ENCODE measurements around the gene PRKAG3. TPM values are rescaled to one million over a fixed set of nuclear protein-coding genes. Genes with fewer than 3 reads are reported as not detected.
"Not testable (repeated sequence)": the region's sequence is repeated elsewhere in the genome, so short reads cannot be mapped to it uniquely, and the experiment has no call there.

PRKAG3 gene
- total RNA-seq, 1 experiment from 2014 or later = not detected

DNA sequence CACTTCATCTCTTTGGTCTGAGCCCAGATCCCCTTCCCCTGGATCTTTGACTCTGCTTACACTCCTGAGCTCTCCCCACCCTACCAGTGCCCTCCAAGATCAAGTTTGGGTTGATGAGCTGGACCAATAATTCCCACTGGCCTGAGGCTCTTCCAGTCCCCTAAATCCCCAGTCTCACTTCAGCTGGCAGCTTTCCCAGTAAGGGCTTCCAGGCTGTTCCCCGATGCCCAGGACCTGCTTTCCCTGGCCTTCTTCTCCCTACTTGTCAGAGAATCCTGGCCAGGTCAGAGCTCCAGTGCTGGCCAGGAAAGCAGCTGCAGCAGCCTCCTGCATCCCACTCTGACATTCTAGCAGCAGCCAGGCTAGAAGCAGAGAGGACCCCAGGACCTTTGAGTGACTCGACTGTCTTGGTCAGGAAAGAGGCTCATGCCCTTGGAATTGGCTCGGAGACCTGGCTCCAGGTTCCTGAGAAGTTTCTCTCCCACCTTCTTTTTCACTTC is 31.5 kb upstream of the PRKAG3 start:
- DNase-seq (ENCODE audit: low read depth) = peak; percentile 31

DNA sequence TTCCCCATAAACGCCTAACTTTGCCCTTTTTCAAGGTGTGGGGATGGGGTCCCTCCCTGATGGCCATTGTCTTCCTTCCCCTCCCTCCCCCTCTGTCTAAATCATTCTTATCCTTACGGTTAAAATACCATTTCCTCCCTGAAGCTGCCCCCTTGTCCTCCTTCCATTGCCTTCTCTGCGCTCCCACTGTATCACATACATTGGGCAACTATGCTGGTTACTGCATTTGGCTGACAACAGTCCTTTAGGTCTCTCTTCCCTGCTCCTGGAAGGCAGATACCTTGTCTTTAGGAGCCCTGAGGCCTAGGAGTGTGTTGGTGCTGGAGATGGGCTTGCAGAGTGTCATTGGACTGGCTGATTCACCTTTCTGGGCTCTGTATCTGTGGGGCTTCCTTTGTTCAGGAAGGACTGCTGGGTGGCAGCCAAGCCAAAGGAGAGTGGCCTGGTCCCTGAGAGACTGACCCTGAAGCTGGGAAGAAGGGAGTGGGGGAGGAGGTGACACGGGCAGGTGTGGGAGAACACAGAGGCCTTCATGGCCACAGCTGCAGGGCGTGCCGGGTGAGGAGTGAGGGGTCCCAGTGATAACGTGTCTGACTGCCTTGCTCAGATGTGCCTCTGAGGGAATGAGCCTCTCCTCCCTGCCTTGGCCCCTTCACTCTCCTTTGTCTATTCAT is 30.2 kb upstream of the PRKAG3 start:
- DNase-seq (ENCODE audit: low read depth) = peak; percentile 17

DNA sequence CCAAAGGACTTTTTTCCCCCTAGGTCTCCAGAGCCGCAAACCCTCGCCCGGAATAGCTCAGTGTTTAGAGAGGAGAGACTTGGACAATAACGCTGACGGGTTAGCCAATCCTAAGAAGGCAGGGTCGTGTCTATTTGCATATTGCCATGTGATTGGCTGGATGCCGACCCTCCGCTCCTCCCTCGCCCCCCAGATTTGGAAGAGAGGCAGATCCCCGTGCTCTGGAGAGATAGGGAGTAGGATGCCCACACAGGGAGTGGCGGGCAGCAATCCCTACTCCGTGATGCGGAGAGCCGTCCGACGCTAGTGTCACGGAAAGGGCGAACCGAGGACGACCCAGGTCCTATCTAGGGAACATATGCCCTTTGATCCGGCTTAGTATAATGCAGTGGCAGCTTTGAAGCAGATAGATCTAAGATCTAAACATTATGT is 29.4 kb upstream of the PRKAG3 start:
- DNase-seq (ENCODE audit: low read depth) = no peak

DNA sequence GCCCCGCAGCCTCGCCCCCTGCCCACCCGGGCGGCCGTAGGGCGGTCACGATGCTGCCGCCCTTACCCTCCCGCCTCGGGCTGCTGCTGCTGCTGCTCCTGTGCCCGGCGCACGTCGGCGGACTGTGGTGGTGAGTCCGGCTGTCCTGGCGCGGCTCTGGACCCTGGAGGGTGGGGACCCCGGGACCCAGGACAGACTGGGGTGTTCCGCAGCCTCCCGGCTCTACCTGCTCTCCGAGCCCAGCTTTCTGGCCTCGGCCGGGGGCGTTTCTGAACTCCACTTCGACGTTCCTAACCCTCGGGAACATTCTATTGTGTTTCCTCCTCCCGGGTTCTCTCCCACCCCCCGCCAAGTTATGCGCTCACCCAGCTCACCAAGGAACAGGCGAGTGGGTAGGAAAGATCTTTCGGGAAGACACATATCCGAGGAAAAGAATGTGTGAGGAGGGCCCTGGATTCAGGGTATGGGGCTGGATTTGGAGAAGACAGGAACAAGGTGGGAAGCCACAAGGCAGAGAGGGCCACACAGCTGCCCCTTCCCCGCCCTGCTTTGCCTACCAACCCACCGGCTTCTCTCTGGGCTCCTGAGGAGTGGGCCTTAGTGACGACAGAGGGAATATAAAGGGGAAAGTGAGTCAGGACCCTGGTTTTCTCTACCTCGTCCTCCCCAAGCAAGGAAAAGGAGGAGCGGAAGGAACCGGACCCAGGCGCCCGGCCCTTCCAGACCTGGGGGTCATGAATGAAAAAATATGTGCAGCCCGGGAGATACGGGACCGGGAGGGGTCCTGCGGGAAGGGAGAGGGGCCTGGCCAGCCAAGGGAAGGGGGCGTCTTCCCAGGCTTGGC is 28.6 kb upstream of the PRKAG3 start:
- no peak for DNase-seq (ENCODE audit: low read depth)

DNA sequence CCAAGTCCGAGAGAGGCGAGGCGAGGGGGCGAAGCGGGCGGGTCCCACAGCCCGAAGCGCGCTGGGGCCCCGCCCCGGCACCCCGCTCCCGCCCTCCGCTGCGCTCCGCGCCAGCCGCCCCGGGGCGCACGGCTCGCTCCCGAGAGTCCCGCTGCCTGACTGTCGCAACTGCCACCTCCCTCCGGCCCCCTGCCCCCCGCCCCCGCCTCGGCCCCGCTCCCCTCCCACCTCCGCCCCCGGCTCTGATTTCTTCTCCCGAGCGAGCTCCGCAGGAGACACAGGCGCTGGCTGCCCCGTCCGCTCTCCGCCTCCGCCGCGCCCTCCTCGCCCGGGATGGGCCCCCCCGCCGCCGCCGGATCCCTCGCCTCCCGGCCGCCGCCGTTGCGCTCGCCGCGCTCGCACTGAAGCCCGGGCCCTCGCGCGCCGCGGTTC is 28.0 kb upstream of the PRKAG3 start, which contains the start of gene WNT6:
TSS of gene WNT6 (plus strand) at position 250 of the 432 bp plus-strand sequence. CDS start 233 bp downstream, outside the sequence.
- DNase-seq (ENCODE audit: low read depth) = no peak

DNA sequence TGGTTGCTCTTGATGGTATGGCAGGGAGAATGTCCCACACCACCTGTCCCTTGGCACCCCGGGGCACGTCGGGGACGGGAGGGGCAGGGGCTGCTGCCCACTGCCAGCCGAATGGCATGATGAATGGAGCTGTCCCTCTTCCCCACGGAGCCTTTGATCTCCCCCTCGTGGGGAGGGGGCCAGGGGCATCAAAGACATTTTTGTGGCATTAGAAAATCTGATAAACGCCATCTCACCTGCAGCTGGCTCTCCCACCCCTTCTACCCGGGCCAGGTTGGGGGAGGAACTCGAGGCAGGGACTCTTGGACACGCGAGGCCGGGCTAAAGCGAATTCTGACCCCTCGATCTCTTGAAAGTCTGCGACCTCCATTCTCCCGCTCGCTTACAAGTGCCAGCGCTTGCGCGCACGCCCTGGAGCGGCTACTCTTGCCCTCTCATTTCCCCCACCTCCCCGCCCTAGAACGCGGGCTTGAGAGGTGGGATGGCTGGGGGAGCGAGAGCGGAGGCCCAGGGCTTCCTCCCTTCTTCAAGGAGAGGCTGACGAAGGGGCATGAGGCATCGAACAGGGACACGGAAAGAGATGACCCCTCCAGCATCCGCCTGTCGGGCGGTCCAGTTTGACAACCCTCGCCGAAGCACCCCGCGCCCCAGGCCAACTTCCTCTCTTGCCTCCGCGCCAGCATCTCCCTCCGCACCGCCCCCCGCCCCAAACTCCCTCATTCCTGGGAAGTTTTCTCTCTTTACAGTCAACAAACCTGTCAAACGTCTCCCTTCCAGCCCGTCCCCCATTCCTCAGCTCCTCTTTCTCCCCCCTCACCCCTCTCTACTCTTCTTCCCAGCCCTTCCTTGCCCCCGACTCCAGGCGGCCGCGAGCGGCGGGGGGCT is 27.3 kb upstream of the PRKAG3 start:
- DNase-seq (ENCODE audit: low read depth) = no peak

DNA sequence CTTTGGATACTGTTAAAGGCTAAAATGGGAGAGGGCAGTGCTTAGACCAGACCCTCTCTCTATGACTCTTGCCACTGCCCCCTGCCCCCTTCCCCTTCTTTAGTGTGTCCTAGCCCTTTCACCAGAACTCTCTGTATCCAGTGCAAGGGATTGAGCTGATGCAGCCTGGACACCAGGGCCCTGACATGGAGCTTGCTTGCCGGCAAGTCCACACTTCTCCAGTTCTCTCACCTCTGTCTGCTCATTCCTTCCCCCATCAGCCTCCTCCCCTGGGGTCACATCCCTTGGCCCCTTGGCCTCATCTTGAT is 26.5 kb upstream of the PRKAG3 start:
- DNase-seq (ENCODE audit: low read depth) = no peak

DNA sequence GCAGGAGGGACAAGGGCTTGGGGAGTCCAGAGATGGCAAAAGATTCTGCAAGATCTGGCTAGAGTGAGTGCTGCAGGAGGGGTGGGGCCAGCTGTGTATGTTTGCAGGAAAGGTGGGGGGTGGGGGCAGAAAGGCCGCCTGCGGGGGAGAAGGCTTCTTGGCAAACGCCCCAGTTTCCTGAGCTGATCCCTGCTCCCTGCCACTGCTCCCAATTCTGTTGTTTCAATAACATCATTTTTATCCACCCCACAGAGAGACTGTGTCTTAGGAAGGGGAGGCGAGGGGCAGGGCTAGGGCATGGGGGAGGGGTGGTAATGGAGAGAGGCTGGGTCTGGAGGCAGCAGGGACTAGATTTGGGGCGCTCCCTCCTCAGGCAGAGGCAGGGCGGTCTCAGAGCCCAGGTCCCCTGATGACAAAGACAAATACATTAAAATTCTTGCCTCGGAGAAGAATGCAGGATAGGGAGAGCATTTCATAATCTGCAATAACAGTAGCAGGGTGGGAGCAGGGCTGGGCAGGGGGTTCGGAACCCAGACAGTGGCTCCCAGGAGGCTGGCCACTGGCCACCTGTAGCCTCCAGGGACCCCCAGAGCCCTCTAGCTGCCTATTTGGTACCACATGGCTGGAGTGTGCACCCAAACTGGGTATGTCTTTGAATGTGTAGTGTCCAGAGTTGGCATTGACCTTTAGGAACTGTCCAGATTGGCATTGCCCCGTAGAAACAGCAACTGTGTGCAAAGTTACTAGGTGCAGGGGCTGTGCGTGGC is 26.0 kb upstream of the PRKAG3 start:
- DNase-seq (ENCODE audit: low read depth) = peak; percentile 34

DNA sequence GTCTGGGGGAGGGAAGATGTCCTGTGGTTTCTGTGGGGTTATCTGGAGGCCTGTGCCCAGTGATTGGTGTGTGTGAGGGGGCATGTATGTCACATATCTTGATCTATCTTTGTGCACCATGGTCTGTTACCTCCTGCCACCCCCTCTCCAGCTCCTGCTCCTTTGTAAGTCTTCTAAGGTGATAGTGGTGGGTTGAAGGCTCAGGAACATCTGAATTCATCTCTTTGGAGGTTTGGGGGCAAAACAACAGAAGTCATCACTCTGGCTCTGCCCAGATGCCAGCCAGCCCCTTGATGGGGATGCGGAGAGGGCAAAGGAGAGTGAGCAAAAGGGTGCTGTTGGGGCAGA is 25.3 kb upstream of the PRKAG3 start:
- no peak for DNase-seq (ENCODE audit: low read depth)

DNA sequence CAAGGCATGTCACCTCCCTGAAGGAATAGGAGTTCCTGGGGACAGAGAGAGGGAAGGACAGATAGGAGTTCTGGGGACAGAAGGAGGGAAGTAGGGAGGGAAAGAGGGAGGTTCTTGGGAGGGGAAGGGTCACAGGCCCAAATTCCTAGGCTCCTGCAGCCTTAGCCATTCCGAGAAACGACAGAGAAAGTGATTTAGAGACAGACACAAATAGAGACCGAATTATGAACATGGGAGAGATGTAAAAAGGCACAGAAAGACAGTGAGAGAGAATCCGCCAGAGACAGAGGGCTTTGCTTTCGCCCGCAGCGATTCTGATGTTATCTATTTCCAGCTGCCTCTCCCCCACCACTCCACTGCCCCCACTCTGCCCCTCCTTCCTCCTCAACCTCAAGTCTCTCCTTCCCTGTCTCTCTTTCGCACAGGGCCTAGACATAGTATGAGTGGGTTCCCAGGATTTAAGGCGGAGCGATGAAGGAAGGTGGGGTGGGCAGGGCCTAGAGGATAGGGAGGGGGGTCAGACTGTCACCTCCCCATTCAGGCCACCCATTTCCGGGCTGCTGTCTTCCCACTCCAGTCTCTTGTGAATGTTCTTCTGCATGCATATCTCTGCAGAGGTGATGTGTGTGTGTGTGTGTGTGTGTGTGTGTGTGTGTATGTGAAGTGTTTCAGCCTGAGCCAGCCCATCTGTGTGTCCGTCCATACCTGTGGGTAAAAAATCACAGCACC is 24.7 kb upstream of the PRKAG3 start:
- DNase-seq (ENCODE audit: low read depth) = no peak

DNA sequence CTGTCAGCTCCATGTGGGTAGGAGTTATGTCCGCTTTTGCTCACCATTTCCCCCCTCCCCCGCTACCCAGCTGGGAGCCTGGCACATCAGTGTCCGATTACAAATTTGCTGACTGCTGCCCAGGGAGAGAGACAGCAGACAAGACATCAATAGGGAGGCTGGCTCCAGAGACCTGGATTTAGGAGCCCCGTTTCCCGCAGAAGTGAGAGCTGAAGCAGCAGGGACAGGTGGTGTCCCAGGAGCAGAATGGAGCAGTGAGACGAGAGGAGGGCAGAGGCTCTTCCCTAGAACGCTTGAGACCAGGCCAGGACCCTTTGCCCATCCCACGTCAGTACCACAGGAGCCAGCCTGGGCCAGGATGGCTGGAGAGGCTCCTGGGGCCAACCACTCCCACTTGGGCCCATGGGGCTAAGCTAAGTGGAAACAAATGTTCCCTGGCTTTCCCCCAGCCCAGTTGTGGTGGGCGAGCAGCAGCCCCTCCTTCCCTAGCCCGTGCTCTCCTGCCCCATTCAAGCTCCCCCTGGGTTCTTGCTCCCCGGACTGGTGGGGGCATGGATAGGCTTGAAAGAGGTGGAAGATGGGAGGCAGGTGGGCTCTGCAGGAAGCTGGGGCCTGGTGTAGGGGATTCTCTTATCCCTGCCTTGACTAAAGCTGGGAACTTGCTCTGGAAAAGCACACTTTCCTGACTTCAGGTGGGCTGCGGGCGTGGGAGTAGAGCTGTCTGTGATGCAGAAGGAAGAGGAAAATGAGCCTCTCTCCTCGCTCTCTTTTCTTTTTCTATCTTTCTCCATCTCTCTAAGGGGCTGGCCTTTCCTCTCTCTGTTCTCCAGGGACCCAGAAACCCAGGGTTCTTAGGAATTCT is 23.9 kb upstream of the PRKAG3 start:
- DNase-seq (ENCODE audit: low read depth) = no peak

DNA sequence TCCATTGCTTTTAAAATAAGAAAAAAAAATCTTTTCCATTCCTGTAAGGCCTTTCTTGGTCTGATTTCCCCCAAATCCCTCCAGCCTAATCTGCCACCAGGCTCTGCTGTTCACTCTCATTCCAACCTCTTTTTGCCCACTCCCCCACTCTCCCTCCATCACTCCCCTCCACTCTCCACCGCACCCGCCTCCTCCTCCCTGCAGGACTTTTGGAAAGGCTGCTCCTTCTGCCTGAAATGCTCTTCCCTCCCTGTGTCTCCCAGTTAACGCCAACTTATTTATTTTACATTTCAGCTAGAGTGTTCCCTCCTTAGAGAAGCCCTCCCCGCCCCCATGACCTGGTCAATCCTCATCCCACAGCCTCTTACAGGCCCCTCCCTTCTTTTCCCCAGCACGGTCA is 23.3 kb upstream of the PRKAG3 start:
- DNase-seq (ENCODE audit: low read depth) = no peak

DNA sequence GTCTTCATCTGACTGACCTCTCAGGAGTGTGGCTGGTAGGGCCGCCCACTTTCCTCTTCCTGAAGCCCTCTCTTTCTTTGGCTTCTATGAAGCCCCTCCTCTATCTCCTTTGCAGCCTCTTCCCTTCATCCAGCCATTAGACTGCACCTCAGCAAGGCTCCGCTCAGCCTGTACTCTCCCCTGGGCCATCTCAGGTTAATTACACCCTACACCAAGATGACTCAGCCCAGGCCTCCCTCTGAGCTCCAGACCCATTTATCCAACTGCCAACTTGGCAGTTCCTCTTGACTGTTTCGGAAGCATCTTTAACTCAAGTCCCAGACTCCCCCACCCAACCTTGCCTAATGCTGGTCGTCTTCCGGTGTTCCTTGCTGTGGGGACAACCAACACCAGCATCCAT is 22.2 kb upstream of the PRKAG3 start:
- peak; percentile 88 for DNase-seq (ENCODE audit: low read depth)

DNA sequence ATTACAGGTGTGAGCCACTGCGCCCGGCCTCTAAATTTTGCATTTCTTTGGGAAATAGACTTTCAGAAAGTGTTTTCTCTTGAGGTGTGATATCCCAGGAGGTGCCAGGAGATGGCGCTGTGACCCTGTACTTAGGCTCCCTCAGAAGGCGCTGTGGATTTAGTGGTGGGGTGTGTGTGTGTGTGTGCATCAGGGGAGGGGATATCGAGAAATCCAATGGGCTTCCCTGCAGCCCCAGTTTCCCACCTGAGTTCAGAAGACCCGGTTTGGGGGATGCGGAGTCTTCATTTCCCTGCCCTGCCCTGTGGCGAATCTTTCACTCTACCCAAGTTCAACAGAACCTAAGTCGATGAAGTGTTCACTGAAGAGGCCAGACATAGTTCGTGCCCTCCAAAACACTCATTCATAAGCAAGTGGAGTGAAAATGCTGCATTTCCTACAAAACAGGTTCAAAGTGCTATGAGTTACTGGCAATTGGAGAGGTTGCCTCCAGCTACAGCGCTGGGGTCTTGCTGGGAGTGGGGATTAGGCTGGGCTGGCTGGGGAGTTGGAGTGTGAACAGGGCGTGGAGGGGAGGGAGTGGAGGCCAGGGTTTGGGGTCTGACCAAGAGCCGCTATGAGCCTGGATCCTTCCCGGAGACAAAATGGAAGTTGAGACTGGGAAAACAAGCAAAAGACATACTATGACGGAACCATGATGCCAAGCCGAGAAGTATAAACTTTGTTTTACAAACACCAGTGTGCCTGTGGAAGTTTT is 21.5 kb upstream of the PRKAG3 start:
- DNase-seq (ENCODE audit: low read depth) = peak; percentile 58

DNA sequence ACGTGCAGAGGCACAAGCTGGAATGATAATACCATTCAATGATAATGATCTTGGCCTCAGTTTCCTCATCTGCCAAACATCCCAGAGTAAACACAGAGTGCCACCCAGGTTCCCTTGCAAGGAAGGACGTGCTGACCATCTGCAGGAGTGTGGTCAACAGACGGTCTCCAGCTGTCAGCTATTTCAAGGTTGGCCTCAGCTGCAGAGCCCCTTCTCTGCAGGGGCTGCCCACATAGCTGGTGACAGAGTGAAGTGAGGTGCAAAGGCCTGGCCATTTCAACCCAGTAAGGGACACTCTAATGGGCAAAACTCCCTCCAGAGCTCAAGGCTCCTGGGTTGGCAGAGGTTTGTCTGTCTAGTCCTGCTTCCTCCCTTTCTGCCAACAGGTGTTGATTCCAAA is 19.7 kb upstream of the PRKAG3 start:
- no peak for DNase-seq (ENCODE audit: low read depth)

DNA sequence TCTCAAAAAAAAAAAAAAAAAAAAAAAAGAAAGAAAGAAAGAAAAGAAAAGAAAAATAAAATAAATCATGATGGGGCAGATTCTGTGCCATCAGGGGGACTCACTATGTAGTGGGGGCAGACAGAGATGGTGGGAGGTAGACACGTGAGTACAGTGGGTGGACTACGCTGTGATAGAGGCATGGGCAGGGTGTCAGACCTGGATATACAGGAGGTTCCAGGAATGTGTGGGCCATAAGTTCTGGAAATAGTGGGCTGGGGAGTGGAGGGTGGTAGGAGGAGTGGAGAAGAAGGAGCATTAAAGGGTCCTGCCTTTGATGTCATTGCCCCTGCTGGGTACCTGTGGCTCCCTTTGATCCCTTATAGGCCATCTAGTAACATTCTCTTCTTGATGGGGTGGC is 19.2 kb upstream of the PRKAG3 start:
- no peak for DNase-seq (ENCODE audit: low read depth)

DNA sequence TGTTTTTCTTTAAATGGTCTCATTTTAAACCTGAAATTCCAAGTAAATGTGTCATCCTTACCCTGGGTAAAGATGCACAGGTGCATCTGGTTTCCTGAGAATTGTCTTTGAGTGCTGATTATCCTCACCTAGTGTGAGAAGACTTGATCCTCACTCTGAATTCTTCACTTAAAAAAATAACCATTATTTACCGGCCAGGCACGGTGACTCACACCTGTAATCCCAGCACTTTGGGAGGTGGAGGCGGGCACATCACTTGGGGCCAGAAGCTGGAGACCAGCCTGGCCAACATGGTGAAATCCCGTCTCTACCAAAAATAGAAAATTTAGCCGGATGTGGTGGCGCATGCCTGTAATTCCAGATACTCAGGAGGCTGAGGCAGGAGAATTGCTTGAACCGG is 18.1 kb upstream of the PRKAG3 start:
- DNase-seq (ENCODE audit: low read depth) = peak; percentile 89

DNA sequence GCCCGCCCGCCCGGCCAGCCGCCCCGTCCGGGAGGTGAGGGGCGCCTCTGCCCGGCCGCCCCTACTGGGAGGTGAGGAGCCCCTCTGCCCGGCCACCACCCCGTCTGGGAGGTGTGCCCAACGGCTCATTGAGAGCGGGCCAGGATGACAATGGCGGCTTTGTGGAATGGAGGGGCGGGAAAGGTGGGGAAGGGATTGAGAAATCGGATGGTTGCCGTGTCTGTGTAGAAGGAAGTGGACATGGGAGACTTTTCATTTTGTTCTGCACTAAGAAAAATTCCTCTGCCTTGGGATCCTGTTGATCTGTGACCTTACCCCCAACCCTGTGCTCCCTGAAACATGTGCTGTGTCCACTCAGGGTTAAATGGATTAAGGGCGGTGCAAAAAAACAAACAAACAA is 15.4 kb upstream of the PRKAG3 start:
- not testable (repeated sequence) for DNase-seq (ENCODE audit: low read depth)

DNA sequence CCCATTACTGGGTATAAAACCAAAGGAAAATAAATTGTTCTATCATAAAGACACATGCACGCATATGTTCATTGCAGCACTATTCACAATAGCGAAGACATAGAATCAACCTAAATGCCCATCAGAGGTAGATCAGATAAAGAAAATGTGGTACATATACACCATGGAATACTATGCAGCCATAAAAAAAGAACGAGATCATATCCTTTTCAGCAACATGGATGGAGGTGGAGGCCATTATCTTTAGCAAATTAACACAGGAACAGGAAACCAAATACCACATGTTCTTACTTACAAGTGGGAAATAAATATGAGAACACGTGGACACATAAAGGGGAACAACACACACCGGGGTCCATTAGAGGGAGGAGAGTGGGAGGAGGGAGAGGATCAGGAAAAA is 12.7 kb upstream of the PRKAG3 start:
- not testable (repeated sequence) for DNase-seq (ENCODE audit: low read depth)

Measured in M059J (cell line).